Measurements from ENCODE around the gene PLCB4.
"Not testable (repeated sequence)": the region's sequence is repeated elsewhere in the genome, so short reads cannot be mapped to it uniquely, and the experiment has no call there.

The PLCB4 gene

DNA sequence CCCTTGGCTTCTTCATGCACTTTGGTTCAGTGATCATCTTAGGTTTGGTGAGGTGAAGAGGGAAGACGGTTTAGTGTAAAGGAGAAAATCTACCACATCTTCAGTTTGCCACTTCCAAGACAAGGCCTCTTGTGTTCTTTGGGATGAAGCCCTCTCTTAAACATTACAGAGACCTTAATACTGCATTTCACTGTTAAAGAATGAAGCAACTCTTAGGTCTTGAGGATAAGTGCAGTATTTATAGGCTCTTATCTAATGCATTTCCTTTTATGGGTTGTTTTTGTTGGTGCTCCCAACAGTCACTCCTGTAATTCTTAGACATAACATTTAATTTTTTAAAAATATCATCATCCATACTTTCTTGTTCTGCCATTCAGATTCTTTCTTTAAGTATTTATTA, 305.6 kb downstream of the PLCB4 start:
- Histone ChIP-seq H3K4me3 (no peak overlapping the region), H3K27ac (no peak overlapping the region)

DNA sequence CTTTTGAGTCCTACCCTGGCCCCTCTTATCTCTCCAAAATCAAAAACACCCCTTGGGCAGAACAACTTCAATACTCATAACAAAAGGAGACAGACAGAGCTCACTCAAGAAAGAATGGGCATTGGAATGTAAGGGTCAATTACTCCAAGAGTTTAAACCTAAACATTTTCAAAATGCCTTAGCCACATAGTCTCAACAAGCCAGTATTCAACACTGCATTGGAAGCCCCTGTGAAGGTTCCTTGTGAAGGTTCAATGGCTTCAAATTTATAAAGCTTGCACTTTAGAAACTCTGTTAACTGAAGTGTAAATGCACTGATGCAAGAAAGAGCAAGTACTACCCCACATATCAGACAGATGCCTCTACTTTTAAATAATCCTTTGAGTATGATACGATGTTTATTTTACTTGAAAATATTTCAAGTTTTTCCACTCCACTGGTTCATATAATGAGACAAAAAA, 306.4 kb downstream of the PLCB4 start:
- no peak overlapping the region for H3K27ac ChIP-seq
- H3K4me3 ChIP-seq, result no peak overlapping the region

DNA sequence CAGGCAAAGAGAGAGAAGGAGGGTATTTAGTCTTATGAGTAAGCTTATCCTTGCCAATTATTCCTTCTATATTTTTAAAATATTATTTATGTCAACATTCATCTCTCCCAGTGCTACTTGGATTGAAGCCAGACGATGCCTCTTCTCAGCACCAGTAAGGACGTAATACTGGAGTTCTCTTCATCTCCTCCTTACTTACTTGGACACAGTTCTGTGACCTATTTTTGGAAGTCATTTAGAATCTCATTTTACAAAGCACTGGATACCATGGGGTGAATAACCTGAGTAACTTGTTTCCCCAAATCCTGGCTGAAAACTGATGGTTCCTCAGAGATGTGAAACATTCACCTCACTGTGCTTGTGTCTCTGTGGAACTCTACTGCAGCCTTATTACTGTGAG, 308.1 kb downstream of the PLCB4 start:
- Histone ChIP-seq H3K27ac (no peak overlapping the region), H3K4me3 (no peak overlapping the region)

DNA sequence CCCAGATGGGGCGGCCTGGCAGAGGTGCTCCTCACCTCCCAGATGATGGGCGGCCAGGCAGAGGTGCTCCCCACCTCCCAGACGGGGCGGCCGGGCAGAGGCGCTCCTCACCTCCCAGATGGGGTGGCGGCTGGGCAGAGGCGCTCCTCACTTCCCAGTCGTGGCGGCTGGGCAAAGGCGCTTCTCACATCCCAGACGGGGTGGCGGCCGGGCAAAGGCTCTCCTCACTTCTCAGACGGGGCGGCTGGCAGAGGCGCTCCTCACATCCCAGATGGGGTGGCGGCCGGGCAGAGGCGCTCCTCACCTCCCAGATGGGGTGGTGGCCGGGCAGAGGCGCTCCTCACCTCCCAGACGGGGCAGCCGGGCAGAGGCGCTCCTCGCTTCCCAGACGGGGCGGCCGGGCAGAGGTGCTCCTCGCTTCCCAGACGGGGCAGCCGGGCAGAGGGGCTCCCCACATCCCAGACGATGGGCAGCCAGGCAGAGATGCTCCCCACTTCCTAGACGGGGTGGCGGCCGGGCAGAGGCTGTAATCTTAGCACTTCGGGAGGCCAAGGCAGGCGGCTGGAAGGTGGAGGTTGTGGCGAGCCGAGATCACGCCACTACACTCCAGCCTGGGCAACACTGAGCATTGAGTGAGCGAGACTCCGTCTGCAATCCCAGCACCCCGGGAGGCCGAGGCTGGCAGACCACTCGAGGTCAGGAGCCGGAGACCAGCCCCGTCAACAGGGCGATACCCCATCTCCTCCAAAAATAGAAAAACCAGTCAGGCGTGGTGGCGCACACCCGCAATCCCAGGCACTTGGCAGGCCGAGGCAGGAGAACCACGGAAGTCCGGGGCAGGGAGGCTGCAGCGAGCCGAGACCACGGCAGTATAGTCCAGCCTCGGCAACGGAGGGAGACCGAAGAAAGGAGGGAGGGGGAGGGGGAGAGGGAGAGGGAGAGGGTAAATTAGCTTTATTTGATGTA, 316.7 kb downstream of the PLCB4 start:
- H3K4me3 ChIP-seq, H3K27ac ChIP-seq: not testable (repeated sequence)

DNA sequence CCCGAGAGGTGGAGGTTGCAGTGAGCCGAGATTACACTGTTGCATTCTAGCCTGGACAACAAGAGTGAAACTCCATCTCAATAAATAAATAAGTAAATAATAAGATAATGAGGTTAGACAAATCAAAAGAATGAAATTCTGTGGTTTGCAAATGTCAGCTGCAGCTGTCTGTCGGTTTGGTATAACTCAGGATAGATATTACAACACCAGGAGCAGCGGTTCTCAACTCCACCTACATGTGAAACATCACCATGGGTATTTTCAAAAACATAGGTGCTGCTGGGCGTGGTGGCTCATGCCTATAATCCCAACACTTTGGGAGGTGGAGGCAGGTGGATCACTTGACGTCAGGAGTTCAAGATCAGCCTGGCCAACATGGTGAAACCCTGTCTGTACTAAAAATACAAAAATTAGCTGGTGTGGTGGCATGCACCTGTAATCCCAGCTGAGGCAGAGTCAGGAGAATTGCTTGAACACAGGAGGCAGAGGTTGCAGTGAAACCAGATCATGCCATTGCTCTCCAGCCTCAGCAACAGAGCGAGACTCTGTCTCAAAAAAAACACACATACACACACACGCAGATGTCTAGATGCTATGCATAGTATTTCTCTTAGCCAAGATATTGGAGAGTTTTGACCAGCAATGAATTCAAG, 319.4 kb downstream of the PLCB4 start:
- Histone ChIP-seq H3K4me3 (no peak overlapping the region), H3K27ac (no peak overlapping the region)

DNA sequence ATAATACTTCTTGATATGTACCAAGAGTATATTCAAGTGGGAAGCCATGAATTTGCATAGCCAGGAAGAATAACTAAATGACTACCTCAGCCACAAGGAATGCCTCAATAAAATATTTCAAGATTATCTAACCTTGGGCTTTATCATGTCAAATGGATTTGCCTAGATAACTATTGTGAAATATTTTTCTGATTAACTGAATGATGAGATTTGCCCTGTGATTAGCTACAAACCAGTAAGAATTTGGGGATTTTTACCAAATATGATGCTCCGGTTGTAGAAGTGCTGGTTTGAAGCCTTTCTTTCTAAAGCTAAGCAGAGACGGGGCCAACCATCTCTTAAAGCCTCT, 319.9 kb downstream of the PLCB4 start:
- Histone ChIP-seq H3K4me3 (no peak overlapping the region), H3K27ac (no peak overlapping the region)

DNA sequence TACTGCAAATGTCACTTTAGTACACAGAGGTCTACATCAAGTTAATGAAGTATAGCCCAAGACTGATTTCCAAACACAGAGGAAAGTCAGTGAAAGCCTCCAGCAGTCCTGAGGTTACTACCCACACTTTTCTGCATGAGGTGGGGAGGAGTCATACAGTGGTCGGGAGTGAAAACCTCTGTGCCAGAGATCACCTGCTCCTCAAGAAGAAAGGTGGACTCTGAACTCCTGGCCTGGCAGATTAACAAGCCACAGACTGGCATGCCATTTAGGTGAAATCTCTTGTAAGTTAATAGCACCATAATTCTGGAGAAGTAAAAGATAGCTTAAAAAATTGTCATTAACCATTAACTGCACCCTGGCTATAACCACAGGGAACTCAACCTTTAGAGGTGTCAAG, 320.5 kb downstream of the PLCB4 start:
- no peak overlapping the region for H3K4me3 ChIP-seq
- H3K27ac ChIP-seq, result no peak overlapping the region

DNA sequence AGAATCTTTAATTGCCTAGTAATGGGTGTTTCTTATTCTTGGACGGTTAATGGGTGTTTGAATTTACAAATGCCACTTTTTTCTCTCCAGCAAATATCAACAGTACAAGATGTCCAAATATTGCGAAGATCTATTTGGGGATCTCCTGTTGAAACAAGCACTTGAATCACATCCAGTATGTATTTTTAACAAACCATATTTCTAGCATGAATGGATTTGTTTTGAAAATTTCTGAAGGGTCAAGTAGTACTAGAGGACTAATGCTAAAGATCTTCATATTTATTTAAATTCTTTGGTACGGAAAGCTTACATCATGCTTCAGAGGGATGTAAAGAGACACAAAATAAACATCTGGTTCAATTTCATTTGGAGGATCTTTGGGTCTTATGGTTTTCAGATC, 321.6 kb downstream of the PLCB4 start:
- H3K27ac ChIP-seq, result no peak overlapping the region
- H3K4me3 ChIP-seq, result no peak overlapping the region

DNA sequence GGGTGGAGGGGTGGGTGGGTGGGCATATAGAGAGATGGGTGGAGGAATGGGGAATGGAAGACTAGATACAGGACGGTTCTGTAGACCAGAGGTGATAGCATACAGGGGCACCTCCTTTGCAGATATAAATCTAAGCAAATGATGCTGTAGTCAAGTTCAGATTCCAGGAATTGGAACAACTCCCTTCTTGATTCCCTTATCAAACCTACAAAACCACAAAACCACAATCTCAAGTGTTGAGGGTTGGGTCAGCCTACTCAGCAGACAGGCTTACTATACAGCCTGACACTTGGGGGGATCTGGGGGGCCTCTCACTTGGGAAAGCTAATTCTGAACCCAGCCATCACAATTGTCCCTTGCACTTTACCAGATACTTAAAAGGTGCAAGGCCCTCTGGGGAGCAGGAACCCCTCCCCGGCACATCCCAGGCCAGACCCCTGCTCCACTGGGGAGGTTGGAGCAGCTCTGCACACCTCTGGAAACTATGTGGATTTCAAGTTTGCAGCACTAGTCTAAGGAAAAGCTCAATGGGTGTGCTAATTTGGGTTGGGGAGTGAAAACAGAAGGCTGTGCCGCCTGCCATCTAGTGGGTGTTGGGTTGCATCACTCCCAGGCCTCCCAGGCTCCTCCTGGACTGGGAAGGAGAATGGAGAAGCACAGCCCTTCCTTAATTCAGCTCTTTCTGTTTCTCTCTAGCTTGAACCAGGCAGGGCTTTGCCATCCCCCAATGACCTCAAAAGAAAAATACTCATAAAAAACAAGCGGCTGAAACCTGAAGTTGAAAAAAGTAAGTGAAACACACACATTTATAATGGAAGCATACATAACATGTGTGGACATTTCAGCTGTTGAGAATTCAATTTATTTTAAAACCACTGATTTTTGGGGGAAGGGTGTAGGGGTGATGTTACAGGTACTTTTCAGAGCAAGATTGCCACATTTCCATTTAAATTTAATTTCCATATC, 324.3 kb downstream of the PLCB4 start:
- Histone ChIP-seq H3K27ac (no peak overlapping the region), H3K4me3 (no peak overlapping the region)

DNA sequence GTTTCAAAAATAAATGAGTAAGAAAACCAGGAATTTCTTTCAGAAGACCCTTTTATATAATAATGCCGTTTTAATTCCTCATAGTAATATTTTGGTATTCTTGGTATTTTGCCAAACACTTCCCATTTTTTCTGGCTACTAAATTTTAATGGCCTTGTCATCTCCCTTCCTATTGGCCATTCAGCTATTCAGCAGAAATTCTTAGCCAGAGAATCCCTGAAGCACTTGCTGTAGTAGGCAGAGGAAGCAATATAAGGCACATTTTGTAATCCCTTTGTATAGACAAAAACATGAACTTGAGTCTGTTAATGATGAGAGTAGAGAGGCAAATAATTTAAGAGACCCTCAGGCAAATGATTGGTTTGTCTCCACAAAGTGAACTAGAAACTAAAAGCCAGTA, 327.1 kb downstream of the PLCB4 start:
- no peak overlapping the region for H3K4me3 ChIP-seq
- no peak overlapping the region for H3K27ac ChIP-seq

DNA sequence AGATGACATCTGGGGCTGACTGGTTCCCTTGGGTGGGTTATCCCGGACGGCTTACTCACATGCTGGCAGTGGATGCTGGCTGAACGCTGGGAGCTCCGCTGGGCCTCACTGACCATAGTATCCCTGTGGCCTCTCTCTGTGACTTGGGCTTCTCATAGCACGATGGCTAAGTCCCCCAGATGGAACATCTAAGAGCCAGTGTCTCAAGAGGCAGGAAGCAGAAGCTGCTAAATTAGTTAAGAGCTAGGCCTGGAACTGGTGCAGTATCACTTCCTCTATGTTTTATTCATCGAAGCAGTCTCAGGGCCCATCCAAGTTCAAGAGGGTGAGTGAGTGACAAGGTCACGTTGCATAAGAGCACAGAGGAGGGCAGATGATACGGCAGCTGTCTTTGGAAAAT, 329.0 kb downstream of the PLCB4 start:
- H3K27ac ChIP-seq, result no peak overlapping the region
- H3K4me3 ChIP-seq, result no peak overlapping the region

DNA sequence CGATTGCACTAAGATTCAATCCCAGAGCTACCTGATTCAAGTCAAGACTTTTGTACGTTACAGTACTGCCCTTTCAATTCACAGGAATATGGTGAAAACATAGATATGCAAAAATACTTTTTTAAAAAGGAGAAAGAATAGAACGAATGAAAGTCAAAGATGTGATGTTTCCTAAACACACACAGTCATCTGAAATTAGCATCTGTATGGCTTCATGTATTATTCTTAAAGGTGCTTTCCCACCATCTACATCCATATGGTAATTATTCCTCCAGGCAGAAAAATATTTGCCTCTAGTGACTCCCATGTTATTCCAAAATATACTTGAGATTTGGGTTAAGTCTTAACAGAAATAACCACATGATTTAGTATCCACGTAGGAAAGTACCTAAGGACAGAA, 330.0 kb downstream of the PLCB4 start:
- Histone ChIP-seq H3K4me3 (no peak overlapping the region), H3K27ac (no peak overlapping the region)

DNA sequence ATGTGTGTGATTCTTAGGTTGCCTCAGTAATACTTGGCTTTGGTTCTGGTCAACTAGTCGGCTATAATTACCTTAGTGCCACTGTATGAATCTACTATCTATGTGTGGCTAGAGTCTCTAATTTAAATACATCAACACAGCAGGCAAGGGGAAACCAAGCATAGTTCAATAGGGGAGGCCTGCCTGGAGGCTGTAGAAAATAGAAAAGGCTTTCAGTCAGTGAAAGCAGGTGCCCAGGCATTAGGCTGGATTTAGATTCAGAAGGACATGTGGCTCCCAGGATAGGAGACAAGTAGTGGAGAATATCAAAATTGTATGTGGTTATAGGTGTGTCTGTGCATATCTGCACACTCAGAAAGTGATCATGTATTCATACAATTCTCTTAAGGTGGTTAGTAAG, 330.4 kb downstream of the PLCB4 start:
- Histone ChIP-seq H3K27ac (no peak overlapping the region), H3K4me3 (no peak overlapping the region)

DNA sequence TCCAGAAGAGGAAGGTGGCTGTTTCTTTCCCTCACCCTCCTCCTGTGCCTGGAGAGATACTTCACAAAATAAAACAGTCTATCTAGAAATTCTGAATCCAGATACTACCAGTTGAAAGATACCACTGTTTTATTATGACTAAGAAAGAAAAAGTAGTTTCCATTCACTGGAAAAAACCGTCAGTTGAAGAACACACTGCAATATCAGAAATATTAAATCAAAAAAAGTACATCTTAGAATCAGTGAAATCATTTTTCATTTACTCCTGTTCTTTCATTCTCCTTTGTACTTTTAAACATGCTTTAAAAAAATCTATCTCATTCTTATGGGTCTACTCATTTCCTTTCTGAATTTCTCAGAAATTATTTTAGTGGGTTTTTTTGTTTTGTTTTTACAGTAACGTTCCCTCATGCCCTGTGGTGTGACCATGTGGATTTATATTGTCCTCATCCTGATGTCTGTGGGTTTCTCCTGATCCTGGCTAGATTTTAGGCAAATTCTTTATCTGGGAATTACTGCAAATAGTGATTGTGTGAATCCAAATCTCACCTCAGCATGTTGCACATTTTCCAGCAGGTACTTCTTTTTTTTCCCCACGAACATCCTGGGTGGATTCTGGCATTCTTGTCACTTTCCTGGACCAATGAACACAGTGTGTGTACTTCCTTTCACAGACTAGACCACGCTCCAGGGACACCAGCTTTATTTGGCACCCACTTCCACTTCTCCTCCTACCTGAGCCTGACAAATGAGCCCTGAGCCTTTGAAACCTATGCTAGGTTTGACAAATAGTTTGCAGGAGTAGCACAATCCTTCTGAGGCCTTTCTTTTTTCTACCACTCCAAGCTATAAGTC, 331.5 kb downstream of the PLCB4 start:
- no peak overlapping the region for H3K4me3 ChIP-seq
- H3K27ac ChIP-seq, result no peak overlapping the region

DNA sequence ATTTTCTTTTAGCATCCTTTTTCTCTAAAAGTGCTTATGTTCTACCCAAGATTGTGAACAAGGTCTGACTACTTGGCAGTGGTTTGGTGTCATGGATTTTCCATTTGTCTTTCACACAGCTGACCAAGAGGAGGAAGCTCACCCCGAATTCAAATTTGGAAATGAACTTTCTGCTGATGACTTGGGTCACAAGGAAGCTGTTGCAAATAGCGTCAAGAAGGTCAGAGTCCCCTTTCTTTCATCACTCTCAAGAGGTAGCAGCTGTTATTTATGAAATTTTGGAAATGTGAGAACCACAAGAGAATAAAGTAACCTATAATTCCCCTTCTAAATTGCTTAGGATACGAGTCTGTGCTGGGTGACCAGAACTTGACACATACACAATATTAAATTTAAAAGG, 332.5 kb downstream of the PLCB4 start:
- Histone ChIP-seq H3K4me3 (no peak overlapping the region), H3K27ac (no peak overlapping the region)

DNA sequence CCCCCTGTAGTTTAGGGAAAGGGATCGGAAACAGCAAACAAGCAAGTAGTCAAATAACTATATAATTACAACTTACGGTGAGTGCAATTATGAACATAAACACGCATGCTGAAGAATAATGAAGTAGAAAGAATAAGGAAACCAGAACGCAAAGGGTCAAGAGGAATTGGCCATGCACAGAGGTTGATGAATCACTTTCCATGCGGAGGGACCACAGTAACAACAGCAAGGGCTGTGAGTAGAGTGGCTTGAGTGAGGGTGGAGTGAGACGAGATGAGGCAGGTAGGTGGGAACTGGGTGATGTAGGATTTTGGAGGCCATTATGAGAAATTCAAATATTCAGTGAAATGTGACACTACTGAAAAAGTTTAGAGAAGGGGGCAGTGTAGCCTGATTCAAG, 333.3 kb downstream of the PLCB4 start:
- Histone ChIP-seq H3K4me3 (no peak overlapping the region), H3K27ac (no peak overlapping the region)

DNA sequence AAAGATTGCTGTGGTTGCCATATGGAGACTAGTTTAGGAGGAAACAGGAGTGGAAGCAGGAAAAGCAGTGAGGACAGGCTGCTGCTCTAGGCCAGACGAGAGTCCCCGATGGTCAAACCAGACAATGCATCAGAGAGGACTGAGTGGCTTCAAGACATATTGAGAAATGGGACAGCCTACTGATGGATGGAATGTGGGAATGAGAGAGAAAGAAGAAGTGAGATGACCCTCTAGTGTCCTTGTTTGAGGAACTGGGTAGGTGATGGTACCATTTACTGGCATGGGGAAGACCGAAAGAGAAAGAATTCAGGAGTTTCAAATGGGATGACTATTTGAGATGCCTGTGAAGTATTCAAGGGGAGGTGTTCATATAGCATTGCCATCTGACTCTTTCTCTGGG, 333.7 kb downstream of the PLCB4 start:
- no peak overlapping the region for H3K27ac ChIP-seq
- H3K4me3 ChIP-seq, result no peak overlapping the region

DNA sequence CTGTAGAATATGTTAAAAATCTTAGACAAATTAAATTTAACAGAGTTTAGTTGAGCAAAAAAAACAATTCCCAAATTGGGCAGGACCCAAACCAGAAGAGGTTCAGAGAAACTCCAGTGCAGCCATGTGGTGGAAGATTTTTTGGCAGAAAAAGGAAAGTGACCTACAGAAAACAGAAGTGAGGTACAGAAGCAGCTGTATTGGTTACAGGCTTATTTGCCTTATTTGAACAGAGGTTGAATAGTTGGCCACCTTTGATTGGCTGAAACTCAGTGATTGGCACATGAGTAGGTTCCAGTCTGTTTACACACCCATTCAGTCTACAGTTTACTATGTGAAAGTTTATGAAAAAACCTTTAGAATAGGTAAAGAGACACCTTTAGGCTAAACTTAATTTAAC, 334.6 kb downstream of the PLCB4 start:
- H3K4me3 ChIP-seq, result no peak overlapping the region
- H3K27ac ChIP-seq, result no peak overlapping the region

DNA sequence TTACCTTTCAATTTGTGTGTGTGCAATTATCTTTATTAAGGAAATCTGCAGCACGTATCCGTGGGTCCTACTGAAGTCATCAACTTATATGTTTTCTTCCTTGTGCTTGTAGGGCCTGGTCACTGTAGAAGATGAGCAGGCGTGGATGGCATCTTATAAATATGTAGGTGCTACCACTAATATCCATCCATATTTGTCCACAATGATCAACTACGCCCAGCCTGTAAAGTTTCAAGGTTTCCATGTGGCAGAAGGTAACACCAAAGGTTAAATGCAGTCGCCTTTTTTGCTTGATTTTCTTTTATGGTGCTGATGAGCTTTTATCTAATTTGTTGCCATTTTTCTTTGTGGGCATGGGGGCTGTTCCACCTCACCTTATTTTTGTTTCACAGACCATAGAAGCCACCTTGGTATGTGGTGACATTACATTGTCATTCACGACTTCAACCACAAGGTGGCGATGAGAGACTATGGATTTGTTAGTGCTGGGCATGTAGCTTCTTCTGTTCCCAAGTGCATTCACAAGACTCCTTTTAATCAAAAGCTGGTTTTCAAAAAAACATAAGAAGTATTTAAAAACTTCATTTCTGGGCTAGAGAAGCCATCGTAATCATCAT, 339.0 kb downstream of the PLCB4 start:
- Histone ChIP-seq H3K4me3 (no peak overlapping the region), H3K27ac (no peak overlapping the region)
